GM18951 (cell line): ENCODE data around the gene ODAD4.

Experiments
- POLR2A ChIP-seq: IDR thresholded peaks from 4 replicates; pipeline ENCODE4 v1.6.1; 2011; ENCODE audit warnings: mild to moderate bottlenecking; ENCODE audit not compliant: insufficient read length, insufficient read depth; ENCODE audit errors: extremely low read depth
- in situ Hi-C: fragments of 300-500 bp; cut with MboI; formaldehyde crosslinking; loops from one replicate; pipeline ENCODE4 v1.12.0; 2022; ENCODE audit warnings: low sequenced_read_pairs, mixed read lengths, inconsistent platforms; ENCODE audit not compliant: unreplicated experiment

The ODAD4 gene, protein sequence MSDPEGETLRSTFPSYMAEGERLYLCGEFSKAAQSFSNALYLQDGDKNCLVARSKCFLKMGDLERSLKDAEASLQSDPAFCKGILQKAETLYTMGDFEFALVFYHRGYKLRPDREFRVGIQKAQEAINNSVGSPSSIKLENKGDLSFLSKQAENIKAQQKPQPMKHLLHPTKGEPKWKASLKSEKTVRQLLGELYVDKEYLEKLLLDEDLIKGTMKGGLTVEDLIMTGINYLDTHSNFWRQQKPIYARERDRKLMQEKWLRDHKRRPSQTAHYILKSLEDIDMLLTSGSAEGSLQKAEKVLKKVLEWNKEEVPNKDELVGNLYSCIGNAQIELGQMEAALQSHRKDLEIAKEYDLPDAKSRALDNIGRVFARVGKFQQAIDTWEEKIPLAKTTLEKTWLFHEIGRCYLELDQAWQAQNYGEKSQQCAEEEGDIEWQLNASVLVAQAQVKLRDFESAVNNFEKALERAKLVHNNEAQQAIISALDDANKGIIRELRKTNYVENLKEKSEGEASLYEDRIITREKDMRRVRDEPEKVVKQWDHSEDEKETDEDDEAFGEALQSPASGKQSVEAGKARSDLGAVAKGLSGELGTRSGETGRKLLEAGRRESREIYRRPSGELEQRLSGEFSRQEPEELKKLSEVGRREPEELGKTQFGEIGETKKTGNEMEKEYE

GRCh38 chr17:41930009-41930832, at the start of gene ODAD4:
ODAD4 (plus strand) TSS chr17:41930617; CDS start chr17:41930724, 107 bp downstream.
- TF ChIP-seq POLR2A, result peak; percentile 95
- in situ Hi-C loops, result no loop called here

- in situ Hi-C loops, result no loop called here
- TF ChIP-seq POLR2A, result no peak
Observed at GRCh38 chr17:41882756-41883155, 47.7 kb upstream of the ODAD4 start.

DNA sequence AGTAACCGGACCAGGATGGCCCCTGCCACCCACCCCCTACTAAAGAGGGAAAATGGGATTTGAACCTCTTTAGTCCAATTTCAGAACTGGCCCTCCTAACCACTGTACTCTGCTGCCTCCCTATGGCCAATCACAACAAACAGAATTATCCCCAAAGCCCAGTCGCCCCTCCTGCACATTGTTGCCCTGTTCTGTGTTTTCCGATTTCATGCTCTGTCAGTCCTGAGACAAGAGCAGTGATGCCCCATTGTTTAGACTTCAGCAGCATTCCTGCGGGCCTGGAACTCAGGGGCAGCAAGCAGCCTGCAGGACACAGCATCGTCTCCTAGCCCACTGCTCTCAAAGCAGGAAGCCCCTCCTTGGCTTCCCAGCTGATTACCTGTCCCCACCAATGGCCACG, 44.7 kb upstream of the ODAD4 start:
- no peak for TF ChIP-seq POLR2A
- in situ Hi-C loops, result no loop called here

- no peak for TF ChIP-seq POLR2A
- in situ Hi-C loops, result no loop called here
Observed at GRCh38 chr17:41888332-41888965, 42.0 kb upstream of the ODAD4 start.

- no peak for TF ChIP-seq POLR2A
- in situ Hi-C loops, result no loop called here
Observed at GRCh38 chr17:41891135-41892020, 39.0 kb upstream of the ODAD4 start.

DNA sequence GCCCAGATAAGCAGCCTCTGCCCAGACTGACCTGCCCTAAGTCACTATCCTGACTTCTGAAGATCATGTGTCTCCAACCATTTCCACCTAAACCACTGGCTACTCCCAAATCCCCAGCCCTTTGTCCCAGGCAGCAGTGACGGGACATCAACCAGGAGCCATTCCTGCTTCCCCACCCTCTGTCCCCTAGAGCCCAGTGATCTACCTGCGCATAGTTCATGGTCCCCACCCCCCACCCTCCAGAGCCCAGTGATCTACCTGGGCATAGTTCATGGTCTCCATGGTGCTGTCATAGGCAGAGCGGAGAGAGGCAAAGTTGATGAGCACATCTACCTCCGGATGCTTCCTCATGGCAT, 38.4 kb upstream of the ODAD4 start:
- in situ Hi-C loops, result no loop called here
- TF ChIP-seq POLR2A, result no peak

- TF ChIP-seq POLR2A, result no peak
- in situ Hi-C loops, result no loop called here
Observed at GRCh38 chr17:41893384-41893783, 37.0 kb upstream of the ODAD4 start.

- in situ Hi-C loops, result no loop called here
- TF ChIP-seq POLR2A, result no peak
Observed at GRCh38 chr17:41894791-41895331, 35.6 kb upstream of the ODAD4 start.

DNA sequence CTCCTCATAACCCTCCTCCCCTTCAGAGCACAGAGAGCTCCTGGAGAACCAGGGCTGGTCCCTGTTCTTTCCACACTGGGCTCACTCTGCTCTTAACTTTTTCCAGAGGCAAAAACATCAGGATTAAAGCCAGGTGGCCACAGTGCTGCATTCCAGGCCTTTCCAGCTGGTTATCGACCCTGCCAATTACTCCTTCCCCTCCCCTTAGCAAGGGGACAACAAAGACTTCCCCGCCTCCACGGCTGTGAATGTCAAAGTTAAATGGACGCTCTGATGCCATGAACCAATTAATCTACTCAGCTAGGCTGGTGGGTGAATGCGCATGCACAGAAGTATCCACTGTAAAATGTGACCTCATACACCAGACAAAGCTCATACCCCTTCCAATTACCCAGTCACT, 34.8 kb upstream of the ODAD4 start:
- no peak for TF ChIP-seq POLR2A
- in situ Hi-C loops, result no loop called here

DNA sequence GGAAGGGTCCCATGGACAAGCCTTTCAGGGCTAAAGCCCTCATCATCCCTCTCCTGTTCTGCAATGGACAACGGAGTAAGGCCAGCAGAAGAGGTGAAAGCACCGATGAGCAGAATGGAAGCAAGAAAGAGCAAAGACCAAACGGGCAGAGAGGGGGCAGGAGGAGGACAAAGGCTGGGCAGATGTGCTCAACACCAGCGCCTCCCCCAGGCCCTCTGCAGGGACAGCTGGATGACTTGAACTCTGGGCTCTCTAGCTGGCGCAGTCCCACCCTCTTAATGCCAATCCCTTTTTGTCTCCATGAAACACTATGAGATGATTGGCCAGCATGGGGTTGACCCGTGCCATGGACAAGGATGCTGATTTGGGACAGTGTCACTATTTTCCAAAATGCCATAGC, 33.7 kb upstream of the ODAD4 start:
- no peak for TF ChIP-seq POLR2A
- in situ Hi-C loops, result no loop called here

DNA sequence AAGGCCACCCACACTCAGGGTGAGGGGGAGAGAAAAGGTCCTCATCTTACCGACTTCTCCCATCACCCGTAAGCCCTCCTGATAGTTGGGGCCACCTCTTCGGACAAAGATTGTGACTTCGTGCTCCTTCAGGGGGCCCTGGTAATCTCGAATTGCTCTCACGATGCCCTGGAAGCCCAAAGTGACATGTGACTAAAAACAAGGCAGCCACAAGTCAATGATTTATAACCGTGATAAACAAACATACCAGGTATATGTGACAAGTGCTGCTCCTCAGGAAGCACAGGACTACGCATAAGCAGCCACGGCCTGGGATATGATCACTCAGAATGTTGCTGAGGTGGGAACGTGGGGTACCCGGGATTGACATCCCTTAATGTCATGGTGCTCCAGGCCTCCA, 28.8 kb upstream of the ODAD4 start:
- in situ Hi-C loops, result no loop called here
- no peak for TF ChIP-seq POLR2A
